Chondrocyte (in vitro differentiated cells): Measurements from ENCODE around the gene MCM3AP. TPM values are rescaled to one million over a fixed set of nuclear protein-coding genes. Genes with fewer than 3 reads are reported as not detected.

Experiments used
- DNase-seq: peaks from one replicate; pipeline ENCODE4 v3.0.0; 2021; ENCODE audit warnings: mixed read lengths, low spot score
- H3K27ac Mint-ChIP-seq: one replicate; pipeline ENCODE4 v1.8.0; 2021; ENCODE audit warnings: mild to moderate bottlenecking, moderate library complexity, mixed read lengths; ENCODE audit not compliant: unreplicated experiment
- H3K27me3 Mint-ChIP-seq: 2 replicates; pipeline ENCODE4 v1.8.0; 2021; ENCODE audit warnings: low read depth, mixed read lengths
- H3K36me3 Mint-ChIP-seq: 2 replicates; pipeline ENCODE4 v1.8.0; 2021; ENCODE audit warnings: low read depth, mixed read lengths
- H3K4me1 Mint-ChIP-seq: 2 replicates; pipeline ENCODE4 v1.8.0; 2021; ENCODE audit warnings: low read depth, mild to moderate bottlenecking, mixed read lengths
- H3K4me3 Mint-ChIP-seq: one replicate; pipeline ENCODE4 v1.8.0; 2021; ENCODE audit warnings: mild to moderate bottlenecking, moderate library complexity, mixed read lengths; ENCODE audit not compliant: unreplicated experiment
- H3K9me3 Mint-ChIP-seq: 2 replicates; pipeline ENCODE4 v1.8.0; 2021; ENCODE audit warnings: low read depth, mixed read lengths
- total RNA-seq: library from RNA; stranded (reverse); gene quantifications from 3 replicates; pipeline ENCODE4 v1.2.1, GENCODE V29; 2021
- TF ChIP-seq, protein P1 (sequence below): fragments of 200-600 bp; sonication (generic); IDR thresholded peaks from 2 replicates; pipeline ENCODE4 v1.5.0; 2021; ENCODE audit warnings: antibody characterized with exemption, mild to moderate bottlenecking, moderate library complexity

The MCM3AP gene
- total RNA-seq, 1 donor from 2014 or later: 86.4 TPM

DNA sequence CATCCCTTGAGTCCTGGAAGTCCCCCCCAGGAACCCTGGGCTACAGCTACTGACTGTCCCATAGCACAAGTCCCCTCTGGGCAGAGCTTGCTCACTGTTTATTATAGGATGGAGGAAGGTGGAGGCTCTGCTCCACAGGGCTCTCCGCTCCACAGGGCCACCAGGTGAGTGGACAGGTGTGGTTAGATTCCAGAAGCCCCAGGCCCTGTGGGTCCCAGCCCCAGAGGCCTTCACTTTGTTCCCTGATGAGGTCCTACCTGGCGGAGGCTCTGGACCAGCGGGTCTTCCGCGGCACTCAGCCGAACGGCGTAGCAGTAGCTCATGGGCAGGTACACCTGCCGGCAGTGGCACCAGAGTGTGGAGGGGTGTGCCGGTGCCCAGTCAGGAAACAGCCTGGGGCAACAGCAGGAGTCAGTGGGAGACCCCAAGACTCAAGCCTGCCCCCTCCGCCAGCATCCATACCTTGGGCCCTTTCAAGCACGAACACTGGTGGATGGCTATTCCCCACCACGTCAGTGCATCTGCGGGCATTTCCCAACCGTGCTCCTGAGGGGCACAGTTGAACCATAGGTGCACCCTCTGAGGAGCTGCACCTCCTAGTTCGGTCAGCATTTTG lies 69.2 kb downstream of the MCM3AP start:
- Mint-ChIP-seq H3K4me1 (peaks cover 10% of the 10 kb centered on the region), H3K27me3 (no peaks in the 10 kb centered on the region), H3K4me3 (no peak overlapping the region), H3K27ac (no peak overlapping the region), H3K36me3 (peaks cover 23% of the 10 kb centered on the region), H3K9me3 (no peaks in the 10 kb centered on the region)
- TF ChIP-seq, protein P1, sequence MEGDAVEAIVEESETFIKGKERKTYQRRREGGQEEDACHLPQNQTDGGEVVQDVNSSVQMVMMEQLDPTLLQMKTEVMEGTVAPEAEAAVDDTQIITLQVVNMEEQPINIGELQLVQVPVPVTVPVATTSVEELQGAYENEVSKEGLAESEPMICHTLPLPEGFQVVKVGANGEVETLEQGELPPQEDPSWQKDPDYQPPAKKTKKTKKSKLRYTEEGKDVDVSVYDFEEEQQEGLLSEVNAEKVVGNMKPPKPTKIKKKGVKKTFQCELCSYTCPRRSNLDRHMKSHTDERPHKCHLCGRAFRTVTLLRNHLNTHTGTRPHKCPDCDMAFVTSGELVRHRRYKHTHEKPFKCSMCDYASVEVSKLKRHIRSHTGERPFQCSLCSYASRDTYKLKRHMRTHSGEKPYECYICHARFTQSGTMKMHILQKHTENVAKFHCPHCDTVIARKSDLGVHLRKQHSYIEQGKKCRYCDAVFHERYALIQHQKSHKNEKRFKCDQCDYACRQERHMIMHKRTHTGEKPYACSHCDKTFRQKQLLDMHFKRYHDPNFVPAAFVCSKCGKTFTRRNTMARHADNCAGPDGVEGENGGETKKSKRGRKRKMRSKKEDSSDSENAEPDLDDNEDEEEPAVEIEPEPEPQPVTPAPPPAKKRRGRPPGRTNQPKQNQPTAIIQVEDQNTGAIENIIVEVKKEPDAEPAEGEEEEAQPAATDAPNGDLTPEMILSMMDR: no peak
- DNase-seq: peak; percentile 59

DNA sequence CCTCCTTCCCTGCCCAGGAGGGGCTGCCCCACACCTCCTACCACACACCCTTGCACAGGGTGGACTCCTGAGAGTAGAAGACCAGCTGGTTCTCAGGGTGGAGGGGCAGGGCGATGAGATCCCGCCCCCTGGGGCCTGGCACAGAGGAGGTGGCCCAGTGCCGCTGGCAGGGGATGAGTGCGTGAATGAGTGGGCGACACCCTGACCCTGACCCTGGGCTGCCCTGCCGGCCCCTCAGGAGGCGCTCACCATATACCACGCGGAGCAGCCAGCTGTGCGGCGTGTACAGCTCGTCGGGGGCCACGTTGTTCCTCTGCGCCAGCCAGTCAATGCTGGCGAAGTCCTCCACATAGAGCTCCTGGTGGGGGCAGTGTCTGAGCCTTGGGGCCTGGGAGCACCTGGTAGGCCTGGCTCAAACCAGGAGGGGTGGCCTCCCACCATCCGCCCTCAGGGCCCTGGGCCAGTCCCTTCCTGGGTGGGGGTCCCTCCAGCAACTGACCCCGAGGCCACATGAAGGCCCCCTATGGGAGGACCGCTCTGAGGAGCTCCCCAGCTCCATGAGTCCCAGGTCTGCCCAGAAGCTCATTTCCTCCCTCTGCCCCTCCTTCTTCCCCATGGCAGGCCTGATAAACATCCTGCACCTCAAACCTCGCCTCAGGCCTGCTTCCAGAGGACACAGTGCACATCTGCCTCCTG lies 69.8 kb downstream of the MCM3AP start:
- no peak overlapping the region for H3K27ac Mint-ChIP-seq
- no peaks in the 10 kb centered on the region for H3K27me3 Mint-ChIP-seq
- peak; percentile 75 for DNase-seq
- peaks cover 21% of the 10 kb centered on the region for H3K36me3 Mint-ChIP-seq
- TF ChIP-seq, protein P1: no peak
- no peak overlapping the region for H3K4me3 Mint-ChIP-seq
- peaks cover 10% of the 10 kb centered on the region for H3K4me1 Mint-ChIP-seq
- H3K9me3 Mint-ChIP-seq: no peaks in the 10 kb centered on the region

DNA sequence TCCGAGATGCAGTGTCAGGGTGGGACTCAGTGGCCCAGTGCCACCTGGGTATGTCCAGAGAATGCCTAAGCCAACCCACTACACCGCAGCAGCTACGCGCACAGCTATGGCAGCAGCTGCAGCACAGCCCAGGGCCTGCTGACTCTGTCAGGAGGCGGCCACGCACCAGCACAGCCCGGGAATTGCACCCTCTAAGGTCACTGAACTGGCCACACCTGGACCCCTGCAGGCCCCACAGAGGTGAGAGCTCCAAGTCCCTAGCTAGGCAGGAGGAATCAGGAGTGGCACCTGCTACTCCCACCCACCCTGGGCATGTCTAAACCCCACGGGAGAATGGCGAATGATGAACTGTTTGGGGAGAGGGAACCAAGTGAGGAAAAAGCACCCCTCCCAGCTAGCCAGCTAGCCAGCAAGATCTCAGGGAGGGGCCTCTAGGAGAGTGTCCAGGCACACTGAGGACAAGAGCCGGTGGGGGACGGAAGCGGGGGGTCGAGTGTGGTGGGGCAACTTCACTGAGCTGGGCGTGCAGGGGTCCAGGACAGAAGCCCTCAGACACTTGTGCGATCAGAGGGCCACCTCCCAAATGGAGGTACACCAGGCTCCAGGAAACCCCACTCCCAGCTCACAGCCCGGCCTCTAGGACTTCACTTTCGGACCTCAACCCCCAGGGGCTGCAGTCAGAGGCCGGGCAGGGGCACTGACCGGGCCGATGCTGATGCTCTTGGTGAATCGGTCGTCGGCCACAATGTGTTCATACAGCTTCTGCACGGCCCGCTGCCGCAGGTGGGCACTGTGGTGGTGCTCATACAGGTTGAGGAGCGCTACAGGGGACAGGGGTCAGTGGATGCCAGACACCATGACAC lies 70.7 kb downstream of the MCM3AP start:
- Mint-ChIP-seq H3K4me3 (no peak overlapping the region), H3K4me1 (peaks cover 7% of the 10 kb centered on the region), H3K27ac (peak overlapping the region; percentile 36), H3K36me3 (peaks cover 17% of the 10 kb centered on the region), H3K27me3 (no peaks in the 10 kb centered on the region), H3K9me3 (no peaks in the 10 kb centered on the region)
- TF ChIP-seq, protein P1: no peak
- peak; percentile 88 for DNase-seq

DNA sequence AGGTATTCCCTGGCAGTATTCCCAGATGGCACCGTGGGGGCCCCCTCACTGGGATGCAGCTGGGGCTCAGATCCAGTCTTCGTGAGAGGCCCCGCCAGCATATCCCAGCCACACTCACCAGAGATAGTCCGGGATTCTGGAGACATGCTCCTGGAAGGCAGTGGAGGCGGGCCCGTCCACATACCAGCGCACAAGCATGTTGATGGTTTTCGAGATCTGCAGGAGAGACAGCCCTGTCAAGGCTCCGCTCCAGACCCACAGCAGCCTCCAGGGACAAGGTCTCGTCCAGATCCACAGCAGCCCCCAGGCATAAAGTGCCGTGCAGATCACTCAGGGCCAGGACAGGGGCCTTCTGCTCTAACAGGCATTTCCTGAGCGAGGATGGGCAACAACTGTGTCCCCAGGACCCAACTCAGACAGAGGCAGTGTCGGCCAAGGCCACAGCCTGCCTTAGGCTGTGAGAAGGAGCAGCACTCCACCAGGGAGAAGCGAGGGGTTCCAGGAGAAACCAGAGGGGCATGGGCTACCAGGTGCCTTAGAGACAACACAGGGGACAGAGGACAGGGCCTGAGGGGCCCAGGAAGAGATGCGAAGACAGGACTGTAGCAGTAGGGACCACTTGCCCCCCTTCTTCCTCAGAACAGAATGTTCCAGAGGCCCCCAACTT lies 71.7 kb downstream of the MCM3AP start:
- Mint-ChIP-seq H3K27ac (peak overlapping the region; percentile 39), H3K4me1 (peaks cover 7% of the 10 kb centered on the region), H3K9me3 (no peaks in the 10 kb centered on the region), H3K36me3 (peaks cover 13% of the 10 kb centered on the region), H3K4me3 (no peak overlapping the region), H3K27me3 (no peaks in the 10 kb centered on the region)
- TF ChIP-seq, protein P1: no peak
- peak; percentile 81 for DNase-seq
